GM21526 (cell line): ENCODE measurements around the gene KIAA2012.
A peak's percentile ranks its signal among the peaks of the same experiment; 100 is the strongest.

Experiments
- ATAC-seq: cut with Tn5 transposase; IDR thresholded peaks from one replicate; pipeline ENCODE4 v1.9.1; 2021; ENCODE audit warnings: moderate library complexity; ENCODE audit not compliant: unreplicated experiment, low FRiP score

Gene KIAA2012

DNA sequence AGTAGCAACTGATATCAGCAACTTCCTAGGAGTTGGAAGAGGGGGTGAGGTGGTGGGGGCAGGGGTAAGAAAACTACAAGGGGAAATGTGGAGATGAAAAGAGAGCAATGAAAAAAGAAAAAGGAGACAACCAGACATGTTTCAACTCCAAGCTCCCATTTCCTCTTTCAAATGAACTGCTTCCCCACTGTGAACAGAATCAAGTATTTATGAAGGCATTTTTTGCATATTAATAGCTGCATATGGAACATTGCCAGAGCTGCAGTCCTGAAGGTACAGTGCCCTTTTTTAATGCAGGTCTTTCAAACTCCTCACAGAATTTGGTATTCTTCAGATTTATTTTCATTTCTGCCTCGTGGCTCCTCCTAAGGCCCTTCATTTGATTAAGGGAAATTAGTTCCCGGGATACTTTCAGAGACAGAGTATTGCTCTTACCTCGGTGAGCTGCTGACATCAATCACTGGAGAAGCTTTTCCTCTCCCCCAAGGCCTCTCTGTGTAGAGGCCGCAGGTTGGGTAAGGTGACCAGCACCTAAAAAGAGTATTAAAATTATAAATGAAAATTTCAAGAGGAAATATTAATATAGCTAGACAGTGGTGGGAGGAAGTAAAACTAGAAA, 68.4 kb downstream of the KIAA2012 start:
- ATAC-seq = no peak

- no peak for ATAC-seq
These were observed 69.5 kb downstream of the KIAA2012 start for GRCh38 chr2:202142540-202142939.

GRCh38 chr2:202147775-202148174, 74.7 kb downstream of the KIAA2012 start:
- ATAC-seq = no peak

GRCh38 chr2:202148515-202149154, 75.6 kb downstream of the KIAA2012 start:
- ATAC-seq = no peak

DNA sequence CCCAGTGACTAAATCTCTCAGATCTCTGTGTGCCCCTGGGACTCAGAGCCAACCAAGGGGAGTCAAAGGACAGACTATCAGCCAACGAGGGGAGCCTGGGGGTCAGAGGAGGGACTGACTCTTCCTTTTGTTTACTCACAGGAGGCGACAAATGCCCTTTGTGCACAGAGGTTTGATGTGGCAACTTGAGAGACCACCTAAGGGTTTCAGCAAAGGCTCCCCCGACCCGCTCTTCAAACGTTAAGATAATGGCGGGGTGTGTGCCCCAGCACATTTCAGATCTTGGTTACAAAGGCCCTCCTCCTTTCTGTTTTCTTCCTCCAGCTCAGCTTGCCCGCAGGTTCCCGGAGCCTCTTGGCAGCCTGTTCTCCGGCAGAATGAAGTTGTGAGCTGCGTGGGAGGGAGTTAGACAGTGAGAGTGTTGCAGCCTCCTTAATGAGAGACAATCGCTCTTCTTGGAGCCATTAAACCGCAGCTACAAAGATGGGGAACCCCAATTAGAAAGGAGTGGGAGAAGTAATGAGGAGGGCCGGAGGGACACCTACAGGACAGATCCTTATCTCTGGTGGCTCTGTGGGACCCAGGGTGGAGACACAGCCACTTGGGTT, 76.2 kb downstream of the KIAA2012 start:
- no peak for ATAC-seq

DNA sequence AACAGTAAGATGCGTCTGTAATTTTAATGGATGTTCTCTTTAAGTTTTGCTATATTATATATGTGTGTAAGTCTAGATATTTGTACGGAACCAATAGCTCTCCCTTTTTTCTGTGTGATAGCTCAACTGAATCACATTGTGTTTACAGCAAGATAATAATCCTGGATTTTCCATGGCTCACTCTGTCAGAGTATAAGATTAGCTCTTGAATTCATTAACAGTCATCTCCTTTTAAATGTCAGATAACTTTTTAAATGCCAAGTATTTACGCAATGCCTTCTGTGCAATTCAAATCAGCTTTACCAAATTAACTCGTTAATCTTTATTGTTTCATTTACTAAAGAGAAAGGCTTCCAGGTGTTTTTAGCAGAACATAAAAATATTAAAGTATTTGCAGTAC, 76.9 kb downstream of the KIAA2012 start:
- ATAC-seq = no peak

DNA sequence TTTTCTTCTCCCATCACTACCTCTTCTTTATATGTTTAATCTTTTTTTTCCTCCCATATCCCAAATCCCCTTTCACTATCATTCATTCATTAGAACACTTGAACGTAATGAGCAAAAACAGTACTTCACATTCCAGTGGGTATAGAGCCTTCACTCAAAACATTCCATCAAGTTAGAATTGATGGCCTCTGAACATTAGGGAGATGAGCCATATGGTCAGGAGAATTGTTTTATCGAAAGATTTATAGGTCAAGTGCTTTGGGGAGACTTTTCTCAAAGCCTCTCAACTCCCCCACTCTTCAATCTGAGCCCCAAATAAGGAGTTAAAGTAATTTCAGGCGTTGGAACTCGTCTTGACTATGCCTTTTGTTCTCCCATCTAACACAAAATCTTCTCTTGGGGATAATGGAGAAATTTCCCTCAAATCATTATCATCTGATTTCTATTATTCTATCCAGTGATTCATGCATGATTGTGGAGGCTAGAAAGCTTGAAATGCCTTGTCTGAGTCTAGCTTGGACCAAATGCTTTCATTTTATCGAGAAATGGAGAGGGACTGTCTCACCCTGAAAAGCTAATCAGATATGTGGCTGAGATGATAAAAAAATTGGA, 79.2 kb downstream of the KIAA2012 start:
- ATAC-seq = no peak

- ATAC-seq = no peak
These were observed 81.6 kb downstream of the KIAA2012 start for GRCh38 chr2:202154613-202155012.

DNA sequence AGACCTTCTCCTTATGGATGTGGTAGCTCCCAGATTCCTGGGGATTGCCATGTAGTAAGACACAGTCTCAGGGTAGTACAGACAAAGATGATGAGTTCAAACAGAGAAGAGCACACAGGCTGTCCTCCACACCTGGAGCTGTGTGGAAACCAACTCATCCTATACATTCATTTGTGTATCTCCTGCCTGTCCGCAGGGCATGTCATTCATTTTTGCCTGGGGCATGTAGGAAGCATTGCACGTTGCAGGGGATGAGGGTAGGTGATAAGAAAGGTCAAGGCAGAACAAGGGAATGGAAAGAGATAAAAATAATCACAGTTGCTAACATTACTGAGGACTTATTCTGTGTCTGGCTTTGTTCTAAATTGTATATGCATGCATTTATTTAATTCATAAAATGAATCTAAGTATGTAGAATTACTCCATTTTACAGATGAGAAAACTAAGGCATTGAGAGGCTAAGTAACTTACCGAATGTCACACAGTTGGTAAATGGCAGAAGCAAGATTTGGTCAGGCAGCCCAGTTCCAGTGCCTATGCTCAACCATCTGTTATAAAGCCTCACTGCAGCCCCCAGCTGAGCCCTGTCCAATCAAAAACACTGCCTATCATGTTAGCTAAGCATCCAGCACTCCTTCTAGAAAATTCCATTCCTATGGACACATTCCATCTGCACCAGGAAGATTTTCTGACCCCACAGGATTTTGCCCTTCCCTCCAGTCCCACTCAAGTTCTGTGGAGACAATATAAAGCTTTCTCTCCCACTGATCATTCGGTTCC, 84.3 kb downstream of the KIAA2012 start:
- ATAC-seq = no peak

GRCh38 chr2:202158796-202159195, 85.7 kb downstream of the KIAA2012 start:
- ATAC-seq = no peak

DNA sequence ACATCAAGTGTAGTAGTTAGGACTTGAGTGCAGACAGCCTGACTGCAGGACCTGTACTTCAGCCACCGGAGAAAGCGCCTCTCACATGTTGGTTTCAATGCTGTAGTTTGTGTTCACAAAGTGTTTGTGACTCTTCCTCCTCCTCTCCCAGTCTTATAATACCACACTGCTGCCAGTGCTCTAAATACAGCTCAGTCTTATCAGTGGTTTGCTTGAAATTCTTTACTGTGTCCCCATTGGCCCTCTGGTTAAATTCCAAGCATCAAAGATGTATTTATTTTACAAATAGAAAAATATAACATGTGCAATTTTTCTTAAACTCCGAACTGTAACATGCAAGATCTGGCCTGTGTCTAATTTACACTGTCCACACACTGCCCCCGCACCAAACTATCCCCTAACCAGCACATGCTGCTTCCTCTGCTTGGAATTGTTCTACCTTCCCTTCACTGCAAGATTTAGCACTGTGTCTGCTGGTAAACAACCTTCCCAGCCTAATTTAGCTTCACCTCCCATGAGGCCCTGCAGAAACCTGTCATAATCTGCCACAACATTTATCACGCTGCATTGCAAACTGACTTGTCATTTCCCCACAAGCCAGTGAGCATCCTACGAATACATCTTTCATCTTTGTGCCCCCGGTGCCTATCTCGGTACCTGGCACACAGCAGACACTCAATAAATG, 88.2 kb downstream of the KIAA2012 start:
- no peak for ATAC-seq

GRCh38 chr2:202164411-202164810, 91.4 kb downstream of the KIAA2012 start:
- ATAC-seq = no peak

GRCh38 chr2:202165208-202165607, 92.2 kb downstream of the KIAA2012 start:
- ATAC-seq = no peak

- ATAC-seq = no peak
These were observed 92.9 kb downstream of the KIAA2012 start for GRCh38 chr2:202165945-202166344.

DNA sequence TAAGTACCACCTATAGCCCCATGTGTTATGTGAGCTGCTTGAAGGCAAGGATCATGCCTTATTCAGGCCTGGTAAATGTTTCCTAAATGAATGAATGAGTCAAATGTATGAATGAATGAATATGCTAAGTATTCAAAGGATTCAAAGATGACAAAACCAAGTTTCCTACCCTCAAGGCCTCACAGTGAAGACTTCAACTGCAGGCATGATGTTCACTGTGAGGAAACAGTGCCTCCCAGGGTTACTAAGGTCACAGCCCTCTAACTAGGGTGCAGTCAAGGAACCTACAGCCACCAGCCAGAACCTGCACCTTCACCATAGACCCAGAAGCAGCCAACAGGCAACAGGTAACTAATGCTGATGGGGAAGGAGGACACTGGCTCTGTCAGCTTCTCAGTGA, 96.1 kb downstream of the KIAA2012 start:
- ATAC-seq = no peak

DNA sequence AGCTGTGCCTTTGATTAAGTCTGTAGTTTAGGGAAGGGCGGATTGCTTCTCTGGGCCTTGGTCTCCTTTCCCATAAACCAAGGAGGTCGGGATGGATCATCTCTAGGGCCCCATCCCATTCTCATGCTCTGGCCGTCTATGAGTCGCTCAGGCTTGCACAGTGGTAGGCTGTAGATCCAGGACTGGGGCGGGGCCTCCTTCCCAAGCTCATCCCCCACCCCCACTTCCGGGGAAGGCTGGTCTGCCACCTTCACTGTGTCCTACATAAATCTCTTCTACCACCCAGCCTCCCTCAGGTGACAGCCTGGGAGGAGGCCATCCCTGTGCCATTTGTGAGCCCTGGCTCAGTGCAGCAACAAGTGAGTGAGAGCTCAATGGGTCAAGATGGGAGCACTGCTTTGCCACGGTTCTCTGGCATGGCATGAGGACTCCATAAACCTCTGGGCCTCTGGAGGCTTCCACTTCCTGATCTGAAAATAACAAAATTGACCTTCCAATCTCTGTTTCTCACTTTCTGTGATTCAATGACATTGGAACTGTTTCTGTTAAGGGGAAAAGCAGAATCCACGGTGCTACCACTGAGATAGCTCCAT, 96.9 kb downstream of the KIAA2012 start:
- ATAC-seq = no peak

GRCh38 chr2:202171241-202171825, 98.3 kb downstream of the KIAA2012 start:
- no peak for ATAC-seq

DNA sequence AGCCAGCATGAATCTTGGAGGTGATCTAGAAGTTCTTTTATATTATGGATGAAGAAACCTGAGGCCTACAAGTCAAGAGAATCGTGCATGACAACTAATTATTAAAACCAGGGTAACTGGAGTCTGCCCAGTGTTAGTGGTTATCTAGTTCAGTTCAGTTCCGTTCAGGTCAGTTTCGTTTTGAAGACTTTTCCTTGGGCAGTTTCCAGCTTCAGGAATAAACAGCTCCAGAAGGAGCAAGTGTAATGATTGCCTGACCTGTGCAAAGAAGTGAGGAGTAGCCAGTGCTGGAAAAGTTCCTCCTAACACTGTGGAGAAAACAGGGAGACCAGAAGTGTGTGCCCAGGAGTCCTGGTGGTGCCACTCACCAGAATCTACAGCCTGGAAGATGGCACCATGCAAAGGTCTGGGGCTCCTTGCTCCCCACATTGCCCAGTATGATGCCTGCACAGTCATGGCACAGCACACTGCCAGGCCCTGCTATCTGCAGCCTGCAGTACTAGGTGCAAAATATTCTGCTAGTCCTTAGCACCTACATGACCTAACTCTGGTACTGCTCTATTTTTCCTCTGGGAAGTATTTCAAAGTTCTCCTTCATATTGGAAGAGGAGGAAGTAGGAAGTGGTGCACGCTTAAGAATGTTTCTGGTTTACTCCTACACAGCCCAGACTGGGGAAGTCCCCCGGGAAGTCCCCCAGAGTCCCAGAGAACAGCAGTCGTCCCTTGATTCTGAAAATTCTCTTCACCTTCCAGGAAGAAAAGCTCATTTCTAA, 99.6 kb downstream of the KIAA2012 start:
- ATAC-seq = peak; percentile 56
